Uterus (tissue), 2 donors: ENCODE measurements around the gene RNH1.

Experiments used
- POLR2A ChIP-seq, 2 donors: fragments of 450-650 bp; IDR thresholded peaks; one replicate each; pipeline ENCODE4 v1.6.1; 2016; ENCODE audit warnings: antibody characterized with exemption in 2 of 2, mild to moderate bottlenecking in 1 of 2, moderate library complexity in 1 of 2
- TF ChIP-seq, protein P1 (sequence below), 4 experiments: fragments of 200-600 bp in 2 of 4; fragments of 450-650 bp in 2 of 4; sonication (generic) in 2 of 4; IDR thresholded peaks; one replicate each; pipeline ENCODE4 v1.5.1; 2016 to 2019; ENCODE audit warnings: antibody characterized with exemption in 4 of 4, mild to moderate bottlenecking in 2 of 4, moderate library complexity in 1 of 4

DNA sequence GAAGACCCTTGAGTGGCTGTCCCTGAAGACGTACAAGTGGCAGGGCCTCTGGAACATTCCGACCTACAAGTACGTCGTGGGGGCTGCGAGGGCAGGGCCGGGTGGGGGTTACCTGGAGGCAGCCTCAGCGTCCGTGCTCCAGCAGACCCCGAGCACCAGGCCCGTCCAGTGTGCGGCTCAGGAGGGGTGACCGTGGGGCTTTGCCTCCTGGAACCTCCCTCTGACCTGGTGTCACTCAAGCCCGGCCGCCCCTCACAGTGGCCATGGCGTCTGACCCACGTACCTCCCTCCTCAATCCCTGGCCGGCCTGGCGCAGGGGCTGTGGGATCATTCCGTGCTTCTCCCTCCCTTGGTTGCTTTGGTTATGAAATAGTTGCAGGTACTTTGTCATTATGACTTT, 18.5 kb downstream of the RNH1 start:
- TF ChIP-seq, protein P1, sequence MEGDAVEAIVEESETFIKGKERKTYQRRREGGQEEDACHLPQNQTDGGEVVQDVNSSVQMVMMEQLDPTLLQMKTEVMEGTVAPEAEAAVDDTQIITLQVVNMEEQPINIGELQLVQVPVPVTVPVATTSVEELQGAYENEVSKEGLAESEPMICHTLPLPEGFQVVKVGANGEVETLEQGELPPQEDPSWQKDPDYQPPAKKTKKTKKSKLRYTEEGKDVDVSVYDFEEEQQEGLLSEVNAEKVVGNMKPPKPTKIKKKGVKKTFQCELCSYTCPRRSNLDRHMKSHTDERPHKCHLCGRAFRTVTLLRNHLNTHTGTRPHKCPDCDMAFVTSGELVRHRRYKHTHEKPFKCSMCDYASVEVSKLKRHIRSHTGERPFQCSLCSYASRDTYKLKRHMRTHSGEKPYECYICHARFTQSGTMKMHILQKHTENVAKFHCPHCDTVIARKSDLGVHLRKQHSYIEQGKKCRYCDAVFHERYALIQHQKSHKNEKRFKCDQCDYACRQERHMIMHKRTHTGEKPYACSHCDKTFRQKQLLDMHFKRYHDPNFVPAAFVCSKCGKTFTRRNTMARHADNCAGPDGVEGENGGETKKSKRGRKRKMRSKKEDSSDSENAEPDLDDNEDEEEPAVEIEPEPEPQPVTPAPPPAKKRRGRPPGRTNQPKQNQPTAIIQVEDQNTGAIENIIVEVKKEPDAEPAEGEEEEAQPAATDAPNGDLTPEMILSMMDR (IDR thresholded peaks at IDR 0.05): no peak
- TF ChIP-seq POLR2A (IDR thresholded peaks at IDR 0.05): no peak
